ENCODE data around the gene CSK. TPM values are rescaled to one million over a fixed set of nuclear protein-coding genes. Genes with fewer than 3 reads are reported as not detected.

Gene CSK
- 37.5 TPM for total RNA-seq

DNA sequence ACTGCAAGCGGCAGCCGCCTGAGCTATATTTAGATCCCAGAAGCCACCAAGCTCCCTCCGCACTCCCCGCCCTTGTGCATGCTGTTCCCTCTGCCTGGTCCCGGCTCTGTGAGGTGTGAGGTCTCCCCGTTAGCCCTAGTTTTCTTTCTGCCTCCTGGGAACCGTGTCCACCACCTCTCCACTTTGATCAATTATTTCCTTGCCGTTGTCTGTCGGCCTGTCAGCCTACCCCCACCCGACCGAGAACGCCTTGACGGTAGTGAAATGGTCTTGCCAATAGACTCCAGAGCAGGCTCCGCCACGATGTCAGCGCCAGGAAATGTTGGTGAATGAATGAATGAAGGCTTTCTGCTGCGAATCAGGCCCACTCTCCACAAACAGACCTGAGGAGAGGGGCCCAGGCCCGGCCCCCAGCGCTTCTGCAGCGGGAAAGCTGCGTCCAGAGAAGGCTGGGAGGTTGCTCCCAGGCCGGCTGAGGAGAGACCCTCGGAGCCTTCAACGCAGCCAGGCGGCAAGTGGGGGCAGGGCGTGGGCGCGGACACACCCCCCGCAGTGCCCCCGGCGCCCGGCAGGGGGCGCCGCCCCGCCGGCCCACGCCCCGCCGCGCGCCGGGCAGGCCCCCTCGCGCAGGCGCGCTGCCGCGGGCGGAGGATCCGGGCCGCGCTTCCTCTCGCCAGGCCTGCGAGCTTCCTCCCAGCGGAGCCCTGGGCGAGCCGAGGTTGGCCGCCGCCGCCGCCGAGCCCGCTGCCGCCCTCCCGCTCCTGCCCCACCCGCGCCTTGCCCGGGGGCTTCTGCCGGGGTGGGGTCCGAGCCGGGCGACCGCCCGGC is at the start of gene CSK:
TSS of gene CSK (plus strand) at position 650 of the 828 bp plus-strand sequence. CDS start 16,218 bp downstream, outside the sequence.

DNA sequence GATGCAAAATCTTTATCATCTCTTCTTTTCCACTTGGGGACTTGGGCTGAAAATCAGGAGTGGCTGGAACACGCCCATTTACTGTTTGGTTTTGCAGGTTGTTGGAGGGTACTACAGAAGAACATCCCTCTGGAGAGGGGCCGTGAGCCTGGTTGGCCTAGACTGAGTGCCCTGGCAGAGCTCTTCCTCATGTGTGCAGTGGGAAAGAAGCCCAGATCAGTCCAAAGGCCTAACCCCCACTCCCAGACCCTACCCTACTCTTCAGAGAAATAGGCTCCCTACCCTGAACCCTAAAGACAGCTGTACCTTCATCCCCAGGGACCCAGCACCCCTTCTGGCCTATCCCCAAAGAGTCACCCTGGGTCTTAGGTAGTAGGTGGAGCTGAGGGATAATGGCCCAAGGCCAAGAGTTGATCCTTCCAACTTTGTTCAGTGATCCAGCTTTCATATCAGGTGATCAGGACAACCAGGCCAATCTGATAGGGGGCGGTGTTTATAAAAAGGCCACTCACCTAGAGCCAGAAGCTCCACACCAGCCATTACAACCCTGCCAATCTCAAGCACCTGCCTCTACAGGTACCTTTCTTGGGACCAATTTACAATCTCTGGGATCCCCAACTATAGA is 33.4 kb upstream of the CSK start, which contains the start of gene CYP1A2:
TSS of gene CYP1A2 (plus strand) at position 524 of the 625 bp plus-strand sequence. CDS start 894 bp downstream, outside the sequence.

DNA sequence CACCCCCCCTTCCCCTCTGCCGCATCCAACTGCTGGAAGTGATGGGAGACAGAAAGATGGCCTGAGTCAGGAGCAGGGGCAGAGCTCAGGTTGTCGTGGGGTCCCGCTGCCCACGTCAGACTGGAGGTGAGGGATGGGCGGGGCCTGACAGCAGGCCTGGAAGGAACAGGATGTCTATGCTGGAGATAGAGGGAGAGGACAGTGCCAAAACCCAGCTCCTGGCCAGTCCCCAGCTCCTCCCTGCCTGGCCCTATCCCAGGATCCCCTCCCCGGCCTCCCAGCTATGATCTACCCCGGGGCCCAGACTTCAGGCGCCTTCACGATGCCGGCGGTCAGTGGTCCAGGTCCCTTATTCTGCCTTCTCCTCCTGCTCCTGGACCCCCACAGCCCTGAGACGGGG is 30.7 kb downstream of the CSK start, which contains the start of gene LMAN1L:
TSS of gene LMAN1L (plus strand) at position 303 of the 400 bp plus-strand sequence. CDS start at position 323, 20 bp downstream.

DNA sequence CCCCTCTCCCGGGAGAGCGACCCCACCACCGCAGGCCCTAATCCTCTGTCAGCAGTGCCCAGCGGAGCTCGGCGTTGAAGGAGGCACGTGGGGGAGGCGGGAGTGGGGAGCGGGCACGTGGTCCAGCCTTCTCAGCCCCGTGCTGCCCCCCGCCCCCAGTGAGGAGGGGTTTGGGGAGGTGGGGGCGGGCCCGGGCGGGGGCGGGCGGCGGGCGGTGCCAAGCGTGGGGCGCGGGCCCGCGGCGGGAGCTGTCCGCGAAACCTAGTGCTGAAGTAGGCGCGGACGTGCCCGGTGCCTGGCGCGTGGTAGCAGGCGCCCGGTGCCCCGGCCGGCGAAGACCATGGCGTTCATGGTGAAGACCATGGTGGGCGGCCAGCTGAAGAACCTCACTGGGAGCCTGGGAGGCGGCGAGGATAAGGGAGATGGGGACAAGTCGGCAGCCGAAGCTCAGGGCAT is 44.5 kb downstream of the CSK start, which contains the start of gene CPLX3:
TSS of gene CPLX3 (plus strand) at position 264 of the 456 bp plus-strand sequence. CDS start at position 341, 77 bp downstream.

DNA sequence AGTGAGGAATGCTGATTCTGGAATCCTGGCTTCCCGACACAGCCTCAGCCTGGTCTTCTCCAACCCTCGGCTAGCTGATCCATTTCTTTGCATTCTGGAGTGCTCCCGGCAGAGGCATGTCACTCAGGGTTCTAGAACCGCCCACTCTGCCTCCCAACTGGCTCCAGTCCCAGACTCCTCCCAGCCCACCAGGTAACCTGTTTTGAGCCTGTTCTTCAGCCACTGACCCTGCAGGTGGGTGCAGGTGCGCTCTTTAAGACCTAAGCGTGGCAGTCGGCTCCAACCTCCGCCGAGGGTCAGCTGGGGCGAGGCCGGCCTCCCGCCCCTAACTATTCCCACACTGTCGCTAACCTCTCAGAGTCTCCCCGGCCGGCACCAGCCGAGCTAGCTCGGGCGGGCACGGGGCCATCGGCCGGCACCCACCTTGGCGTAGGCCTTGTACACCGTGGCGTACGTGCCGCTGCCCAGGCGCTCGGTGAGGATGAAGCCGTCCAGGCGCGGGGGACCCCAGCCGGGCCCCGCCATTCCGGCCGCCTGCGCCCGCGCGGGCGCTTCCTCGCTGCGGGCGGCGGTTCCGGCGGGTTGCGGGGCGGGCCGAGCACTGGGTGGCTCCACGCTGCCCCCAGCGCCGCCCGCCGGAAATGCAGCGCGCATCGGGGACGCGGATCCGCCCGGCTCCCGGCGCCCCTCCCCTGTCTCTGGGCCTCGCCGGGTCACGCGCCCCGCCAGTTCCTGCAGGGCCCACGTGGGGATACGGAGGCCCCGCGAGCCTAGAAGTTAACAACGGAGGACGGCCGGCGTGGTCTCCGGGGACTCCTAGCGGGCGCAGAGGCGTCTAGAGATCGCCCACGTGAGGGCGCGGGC is 60.9 kb downstream of the CSK start, which contains the start of gene ULK3:
TSS of gene ULK3 (minus strand) at position 576 of the 864 bp plus-strand sequence. CDS start at position 525, 51 bp downstream.

Small RNAs within 50 kb of the gene (small RNA-seq; reads per million reads assigned to genes)
- gene CPLX3 (ENCODE audit: low replicate concordance) (not detected), gene MIR4513 (ENCODE audit: low replicate concordance) (not detected), gene MIR6882 (ENCODE audit: low replicate concordance) (0.07 reads per million)

Other genes starting within 250 kb of the CSK start
- 9.3 TPM for gene ARID3B, start 240.9 kb upstream of the CSK start, total RNA-seq
- 79.2 TPM for gene CLK3, start 166.2 kb upstream of the CSK start, total RNA-seq
- gene EDC3, start 86.1 kb upstream of the CSK start, total RNA-seq = 23.4 TPM
- gene CYP1A1, start 56.6 kb upstream of the CSK start, total RNA-seq = not detected
- gene CYP1A2, start 33.2 kb upstream of the CSK start, total RNA-seq = not detected
- gene LMAN1L, start 30.8 kb downstream of the CSK start, total RNA-seq = not detected
- not detected for gene CPLX3, start 44.5 kb downstream of the CSK start, total RNA-seq
- 23.4 TPM for gene ULK3, start 61.1 kb downstream of the CSK start, total RNA-seq
- 56.7 TPM for gene SCAMP2, start 91.3 kb downstream of the CSK start, total RNA-seq
- gene MPI, start 108.0 kb downstream of the CSK start, total RNA-seq = 55.2 TPM
- gene FAM219B, start 124.8 kb downstream of the CSK start, total RNA-seq = 54.7 TPM
- 103 TPM for gene COX5A, start 156.0 kb downstream of the CSK start, total RNA-seq
- 3.0 TPM for gene RPP25, start 174.7 kb downstream of the CSK start, total RNA-seq
- 14.1 TPM for gene SCAMP5, start 213.5 kb downstream of the CSK start, total RNA-seq
- 21.3 TPM for gene PPCDC, start 241.5 kb downstream of the CSK start, total RNA-seq

All from metanephros (tissue), 2 donors.